ENCODE measurements around the gene EPPIN. TPM values are rescaled to one million over a fixed set of nuclear protein-coding genes. Genes with fewer than 3 reads are reported as not detected.
"Not testable (repeated sequence)": the region's sequence is repeated elsewhere in the genome, so short reads cannot be mapped to it uniquely, and the experiment has no call there.

The EPPIN gene
- not detected for total RNA-seq

DNA sequence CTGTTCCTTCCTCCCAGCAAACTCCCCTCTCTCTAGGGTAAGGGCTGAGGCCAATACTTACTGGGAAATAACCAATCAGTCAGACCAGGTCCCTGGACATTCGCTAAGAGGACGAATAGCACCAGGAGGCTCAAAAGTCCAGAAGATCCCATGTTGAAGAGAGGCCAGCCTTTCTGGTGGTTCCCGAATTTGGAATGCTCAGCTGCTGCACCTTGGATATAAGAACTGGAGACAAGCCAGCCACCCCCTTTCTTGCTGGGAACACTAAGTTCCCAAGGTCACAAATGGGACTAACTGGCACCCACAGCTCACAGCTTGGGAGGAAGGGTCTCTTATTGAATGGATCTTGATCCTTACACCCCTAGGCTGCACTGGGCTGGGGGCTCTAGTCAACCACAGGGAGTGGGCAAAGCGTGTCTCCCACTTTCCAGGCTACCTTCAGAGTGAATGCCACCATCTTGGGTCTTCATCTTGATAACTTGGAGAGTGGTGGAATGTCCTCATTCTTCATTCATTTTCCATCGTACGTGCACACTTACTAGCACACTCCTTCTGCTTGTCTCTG is at the start of gene EPPIN:
Gene EPPIN (minus strand): TSS at position 196 of the 565 bp plus-strand sequence. CDS start 44 bp downstream, at position 152.
- ATAC-seq = no peak

DNA sequence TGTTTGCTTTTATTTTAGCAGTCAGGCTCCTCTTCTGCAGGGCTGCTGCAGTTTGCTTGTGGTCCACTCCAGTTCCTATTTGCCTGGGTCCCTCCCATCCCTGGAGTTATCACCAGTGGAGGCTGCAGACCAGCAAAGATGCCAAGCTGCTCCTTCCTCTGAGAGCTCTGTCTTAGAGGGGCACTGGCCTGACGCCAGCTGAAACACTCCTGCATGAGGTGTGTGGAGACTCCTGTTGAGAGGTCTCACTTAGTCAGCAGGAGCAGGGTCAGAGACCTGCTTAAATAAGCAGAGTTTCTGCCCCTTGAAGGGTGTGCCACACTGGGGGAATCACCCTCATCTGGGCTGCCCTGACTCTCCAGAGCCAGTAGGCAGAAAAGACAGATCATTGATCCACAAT is 48.0 kb upstream of the EPPIN start:
- ATAC-seq = no peak
- no peak for DNase-seq (ENCODE audit: low spot score)

More for the DNA sequence above, at the start of gene EPPIN:
- no peak for DNase-seq (ENCODE audit: low spot score)

DNA sequence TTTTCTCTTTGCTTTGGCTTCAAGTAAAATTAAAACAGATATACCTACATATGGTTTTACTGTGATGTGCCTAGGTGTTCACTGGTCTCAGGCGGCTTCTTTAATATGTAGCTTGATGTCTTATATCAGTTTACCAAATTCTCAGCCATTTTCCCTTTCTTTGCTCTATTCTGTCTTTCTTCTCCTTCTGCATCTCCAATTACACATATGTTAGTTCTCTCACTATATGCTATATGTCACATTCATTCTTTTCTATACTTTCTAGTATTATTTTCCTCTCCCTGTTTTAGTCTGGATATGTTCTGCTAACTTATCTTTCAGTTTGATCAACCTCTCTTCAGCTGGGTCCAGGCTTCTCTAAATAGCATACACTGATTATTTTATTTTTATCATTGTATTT is 46.3 kb upstream of the EPPIN start:
- no peak for ATAC-seq
- DNase-seq (ENCODE audit: low spot score) = no peak

DNA sequence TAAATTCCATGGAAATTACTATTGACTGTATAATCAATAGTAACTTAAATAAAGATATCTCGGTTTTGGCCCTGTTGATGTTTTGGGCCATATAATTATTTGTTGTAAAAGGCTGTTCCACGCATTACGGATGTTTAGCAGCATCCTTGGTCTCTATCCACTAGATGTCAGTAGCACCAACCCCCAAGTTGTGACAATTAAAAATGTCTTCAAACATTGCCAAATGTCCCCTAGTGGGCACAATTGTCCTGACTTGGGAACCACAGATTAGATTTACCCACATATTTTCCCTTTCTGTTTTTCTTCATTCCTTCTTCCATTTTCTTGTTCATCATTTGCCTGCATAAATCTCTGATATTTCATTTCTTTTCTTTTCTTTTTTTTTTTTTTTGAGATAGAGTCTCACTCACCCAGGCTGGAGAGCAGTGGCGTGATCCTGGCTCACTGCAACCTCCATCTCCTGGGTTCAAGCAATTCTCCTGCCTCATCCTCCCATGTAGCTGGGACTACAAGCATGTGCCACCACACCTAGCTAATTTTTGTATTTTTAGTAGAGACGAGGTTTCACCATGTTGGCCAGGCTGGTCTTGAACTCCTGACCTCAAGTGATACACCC is 45.5 kb upstream of the EPPIN start:
- ATAC-seq = peak; percentile 91
- DNase-seq (ENCODE audit: low spot score) = no peak

DNA sequence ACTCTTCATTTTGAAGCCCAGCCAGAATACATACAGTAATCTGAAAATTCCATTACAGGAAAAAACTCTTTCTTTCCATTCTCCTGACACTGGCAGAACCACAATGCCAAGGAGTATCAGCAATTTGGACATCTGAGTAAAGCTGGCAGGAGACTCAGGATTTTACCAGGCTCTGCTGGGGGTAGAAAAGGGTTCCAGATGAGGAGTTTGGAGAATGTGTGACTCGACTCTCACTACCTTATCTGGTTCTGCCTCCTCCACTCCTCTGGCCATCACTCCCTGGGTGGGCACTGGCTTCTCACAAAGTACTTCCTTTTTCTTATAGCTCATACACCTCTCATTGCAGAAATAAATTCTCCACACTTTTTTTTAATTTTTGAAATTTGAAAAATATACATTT is 42.5 kb upstream of the EPPIN start:
- DNase-seq (ENCODE audit: low spot score) (no peak), ATAC-seq (no peak)

DNA sequence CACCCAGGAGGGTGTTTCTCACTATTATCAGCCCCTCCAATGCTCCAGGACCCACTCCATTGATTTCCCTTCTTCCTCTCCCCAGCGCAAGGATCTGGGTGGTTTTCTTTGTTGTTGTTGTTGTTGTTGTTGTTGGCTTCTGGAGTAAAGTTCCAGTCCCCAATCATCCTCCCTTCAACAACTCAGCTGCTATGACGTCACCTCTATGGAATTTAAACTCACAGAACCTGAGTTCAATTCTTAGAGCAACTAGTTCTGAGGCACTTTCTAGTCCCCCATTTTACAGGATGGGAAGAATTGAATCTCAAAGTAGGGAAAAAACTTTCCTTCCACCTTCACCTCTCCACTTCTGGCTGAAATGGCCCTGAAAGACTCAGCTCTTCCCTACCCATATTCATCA is 41.6 kb upstream of the EPPIN start:
- DNase-seq (ENCODE audit: low spot score) (no peak), ATAC-seq (no peak)

DNA sequence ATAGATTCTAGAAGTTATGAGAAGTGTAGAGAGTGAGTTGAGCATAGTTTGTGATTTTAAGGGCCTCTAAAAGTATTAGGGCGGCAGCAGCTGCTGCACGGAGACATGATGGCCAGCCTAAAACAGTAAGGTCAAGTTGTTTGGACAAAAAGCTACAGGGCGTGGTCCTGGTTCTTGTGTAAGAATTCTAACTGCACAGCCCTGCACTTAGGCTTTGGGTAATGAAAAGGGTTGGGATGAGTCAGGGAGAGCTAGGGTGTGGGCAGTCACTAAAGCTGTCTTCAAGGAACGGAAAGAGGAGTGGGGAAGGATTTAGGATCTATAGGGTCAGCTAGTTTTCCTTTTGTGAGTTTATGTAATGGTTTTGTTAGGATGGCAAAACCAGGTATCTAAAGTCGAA is 38.8 kb upstream of the EPPIN start:
- not testable (repeated sequence) for ATAC-seq; DNase-seq (ENCODE audit: low spot score)

DNA sequence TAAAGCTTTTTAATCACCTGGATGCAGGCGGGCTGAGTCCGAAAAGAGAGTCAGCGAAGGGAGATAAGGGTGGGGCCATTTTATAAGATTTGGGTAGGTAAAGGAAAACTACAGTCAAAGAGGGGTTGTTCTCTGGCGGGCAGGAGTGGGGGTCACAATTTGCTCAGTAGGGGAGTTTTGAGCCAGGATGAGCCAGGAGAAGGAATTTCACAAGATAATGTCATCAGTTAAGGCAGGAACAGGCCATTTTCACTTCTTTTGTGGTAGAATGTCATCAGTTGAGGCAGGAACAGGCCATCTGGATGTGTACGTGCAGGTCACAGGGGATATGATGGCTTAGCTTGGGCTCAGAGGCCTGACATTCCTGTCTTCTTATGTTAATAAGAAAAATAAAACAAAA is 37.1 kb upstream of the EPPIN start:
- DNase-seq (ENCODE audit: low spot score); ATAC-seq: not testable (repeated sequence)

DNA sequence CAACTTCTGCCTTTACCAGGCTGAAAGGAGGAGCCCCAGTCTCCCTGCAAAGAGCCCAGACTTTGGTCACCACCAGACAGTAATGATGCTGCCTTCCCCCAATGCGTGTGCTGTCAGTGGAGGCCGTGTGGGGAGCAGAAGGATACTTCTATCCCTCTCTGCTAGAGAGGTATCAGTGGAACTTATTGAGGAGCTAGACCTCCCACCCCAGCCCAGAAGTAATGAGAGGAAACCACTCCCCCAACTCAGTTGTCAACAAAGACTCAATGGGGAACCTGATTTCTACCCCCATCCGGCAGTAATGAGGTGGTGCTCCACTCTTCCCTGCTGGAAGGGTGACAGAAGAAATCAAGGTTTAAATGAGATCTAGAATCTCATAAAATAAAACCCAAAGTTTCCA is 36.3 kb upstream of the EPPIN start:
- DNase-seq (ENCODE audit: low spot score) = no peak

DNA sequence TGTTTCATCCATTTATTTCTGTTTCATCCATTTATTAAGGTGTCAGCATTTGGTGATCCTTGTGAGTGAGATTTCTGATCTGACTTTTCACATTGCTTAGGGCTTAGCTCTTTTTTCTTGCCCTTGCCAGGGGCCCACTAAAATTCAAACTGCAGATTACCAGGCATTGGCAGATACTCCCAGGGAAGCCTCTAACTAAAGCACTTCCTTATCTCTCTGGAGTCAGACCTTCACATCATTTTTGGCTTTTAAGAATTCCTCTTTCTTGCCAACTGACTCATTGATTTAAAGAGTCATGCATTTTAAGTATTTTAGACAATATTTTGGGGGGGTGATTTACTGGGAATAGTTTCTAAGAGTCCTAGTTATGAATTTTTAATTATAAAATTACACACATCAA is 34.5 kb upstream of the EPPIN start:
- DNase-seq (ENCODE audit: low spot score) = no peak
- no peak for ATAC-seq

More for the DNA sequence above, 36.3 kb upstream of the EPPIN start:
- no peak for ATAC-seq

DNA sequence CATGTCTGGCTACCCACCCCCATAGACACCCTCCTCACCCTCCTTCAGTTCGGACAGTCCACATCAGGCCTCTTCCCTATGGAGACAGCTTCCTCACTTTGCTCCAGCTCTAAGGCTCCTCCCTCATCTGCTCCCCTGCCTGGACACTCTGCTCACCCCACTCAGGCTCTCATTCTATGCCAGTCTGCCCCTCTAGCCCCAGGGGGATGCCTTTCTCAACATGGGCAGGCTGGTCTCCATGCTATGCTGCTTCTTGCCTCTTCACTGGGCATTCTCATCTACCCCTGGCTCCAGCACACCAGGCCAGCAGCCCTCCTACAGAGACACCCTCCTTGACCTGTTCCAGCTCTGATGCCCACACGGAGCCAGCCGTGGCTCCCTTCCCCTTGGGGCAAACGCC is 32.0 kb upstream of the EPPIN start, which contains the start of gene WFDC8:
Gene WFDC8 (minus strand): TSS at position 101 of the 400 bp plus-strand sequence. CDS start 37 bp downstream, at position 64.
- ATAC-seq (no peak), DNase-seq (ENCODE audit: low spot score) (no peak)

DNA sequence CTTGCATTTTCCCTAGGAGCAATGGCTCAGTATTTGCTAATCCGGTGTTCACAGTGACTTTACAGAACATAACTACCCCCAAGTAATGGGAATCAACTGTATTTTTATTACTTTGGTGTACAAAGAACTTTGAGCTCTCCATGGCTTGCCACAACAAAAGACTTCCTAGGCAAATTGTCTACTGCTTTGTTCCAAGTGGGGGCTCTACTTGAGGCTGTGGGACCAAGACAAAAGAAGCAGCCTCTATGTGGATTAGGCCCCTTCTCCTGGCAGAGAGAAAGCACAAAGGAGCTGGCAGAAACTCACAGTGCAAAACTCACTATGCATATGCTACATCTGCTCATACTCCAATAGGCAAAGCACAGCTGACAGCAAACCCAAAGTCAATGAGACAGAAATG is 31.0 kb upstream of the EPPIN start:
- ATAC-seq = no peak
- no peak for DNase-seq (ENCODE audit: low spot score)

DNA sequence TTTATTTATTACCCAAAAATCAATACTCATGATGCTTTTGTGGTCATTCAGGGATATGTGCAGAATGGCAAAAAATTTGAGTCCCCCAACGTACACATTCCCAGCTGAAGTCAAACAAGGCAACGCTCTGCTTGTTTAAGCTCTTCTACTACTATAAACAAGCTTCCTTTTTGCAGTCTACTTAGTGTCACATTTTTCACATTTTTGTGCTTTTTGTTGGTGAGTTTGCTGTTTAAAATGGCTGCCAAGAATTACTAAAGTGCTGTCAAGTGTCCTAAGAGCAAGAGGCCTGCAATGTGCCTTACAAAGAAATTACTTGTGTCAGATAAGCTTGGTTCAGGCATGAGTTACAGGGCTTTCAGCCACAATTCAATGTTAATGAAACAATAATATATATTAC is 29.8 kb upstream of the EPPIN start:
- DNase-seq (ENCODE audit: low spot score) (no peak), ATAC-seq (no peak)

DNA sequence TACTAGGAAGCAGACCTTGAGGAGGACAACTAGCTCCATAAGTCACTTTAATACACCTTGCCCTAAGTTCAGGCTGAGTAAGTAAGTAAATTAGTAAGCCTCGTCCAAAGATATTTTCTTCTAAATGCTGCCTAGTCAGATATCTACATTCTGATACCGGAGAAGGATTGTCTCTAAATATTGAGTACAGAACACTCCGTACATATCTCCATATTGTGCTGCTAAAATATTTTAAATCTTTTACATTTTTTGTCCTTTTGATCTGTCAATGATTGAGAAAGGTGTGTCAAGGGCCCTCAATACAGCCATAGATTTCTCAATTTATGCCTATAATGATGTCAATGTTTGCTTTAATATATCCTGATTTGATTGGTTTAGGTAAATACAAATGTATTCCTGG is 28.7 kb upstream of the EPPIN start:
- ATAC-seq (no peak), DNase-seq (ENCODE audit: low spot score) (no peak)

DNA sequence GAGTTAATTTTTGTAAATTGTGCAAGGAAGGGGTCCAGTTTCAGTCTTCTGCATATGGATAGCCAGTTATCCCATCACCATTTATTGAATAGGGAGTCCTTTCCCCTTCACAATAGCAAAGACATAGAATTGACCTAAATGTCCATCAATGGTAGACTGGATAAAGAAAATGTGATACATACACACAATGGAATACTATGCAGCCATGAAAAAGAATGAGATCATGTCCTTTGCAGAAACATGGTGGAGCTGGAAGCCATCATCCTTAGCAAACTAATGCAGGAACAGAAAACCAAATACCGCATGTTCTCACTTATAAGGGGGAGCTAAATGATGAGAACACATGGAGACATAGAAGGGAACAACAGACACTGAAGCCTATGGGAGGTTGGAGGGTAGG is 22.4 kb upstream of the EPPIN start:
- ATAC-seq; DNase-seq (ENCODE audit: low spot score): not testable (repeated sequence)

DNA sequence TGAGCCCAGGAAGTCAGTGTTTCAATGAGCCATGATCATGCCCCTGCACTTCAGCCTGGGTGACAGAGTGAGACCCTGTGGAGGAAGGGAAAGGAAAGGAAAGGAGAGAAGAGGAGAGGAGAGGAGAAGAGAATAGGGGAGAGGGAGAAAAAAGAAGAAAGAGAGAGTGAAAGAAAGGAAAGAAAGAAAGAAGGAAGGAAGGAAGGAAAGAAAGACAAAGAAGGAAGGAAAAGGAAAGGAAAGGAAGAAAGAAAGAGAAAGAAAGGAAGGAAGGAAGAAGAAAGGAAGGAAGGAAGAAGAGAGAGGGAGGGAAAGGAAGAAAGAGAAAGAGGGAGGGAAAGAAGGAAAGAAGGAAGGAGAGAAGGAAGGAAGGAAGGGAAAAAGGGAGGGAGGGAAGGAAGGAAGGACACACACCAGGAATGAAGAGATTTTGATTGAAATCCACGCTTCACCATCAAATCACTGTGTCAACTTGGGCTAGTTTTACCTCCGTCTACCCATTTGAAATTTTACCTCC is 17.6 kb upstream of the EPPIN start:
- no peak for DNase-seq (ENCODE audit: low spot score)
- no peak for ATAC-seq

DNA sequence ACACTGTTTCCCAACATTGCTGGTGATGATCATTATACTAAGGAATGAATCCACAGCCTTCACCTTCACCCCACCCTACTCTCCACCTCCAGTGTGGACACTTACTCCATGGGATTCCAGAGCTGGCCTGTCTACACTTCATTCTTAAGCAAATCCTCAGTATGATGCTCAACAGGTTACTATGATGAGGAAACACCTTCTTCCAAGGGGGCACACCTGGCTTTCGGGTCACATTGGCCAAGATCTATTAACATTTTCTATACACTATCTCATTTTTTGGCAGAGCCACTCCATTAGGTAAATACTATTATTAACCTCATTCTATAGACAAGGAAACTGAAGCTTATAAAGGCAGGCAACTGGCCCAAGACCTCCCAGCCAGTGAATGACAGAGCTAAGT is 8.0 kb upstream of the EPPIN start:
- no peak for ATAC-seq
- no peak for DNase-seq (ENCODE audit: low spot score)

DNA sequence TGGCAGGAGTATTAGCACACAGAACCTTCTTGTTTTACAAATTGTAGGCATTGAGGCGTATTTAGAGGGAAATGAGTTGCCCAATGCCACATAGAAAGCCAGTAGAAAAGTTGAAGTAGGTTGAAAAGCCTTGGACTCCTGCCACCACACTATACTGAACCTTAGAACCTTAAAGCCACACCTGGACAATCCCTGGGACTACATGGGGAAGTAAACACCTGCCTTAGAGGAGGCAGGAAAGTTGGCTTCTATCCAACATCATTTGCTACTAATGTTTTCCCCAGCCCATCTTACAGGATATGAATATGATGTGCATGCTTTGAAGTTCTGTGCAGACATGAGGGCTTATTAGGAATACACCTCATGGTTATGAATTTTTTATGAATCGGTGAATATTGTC is 5.3 kb upstream of the EPPIN start:
- ATAC-seq = no peak
- no peak for DNase-seq (ENCODE audit: low spot score)

DNA sequence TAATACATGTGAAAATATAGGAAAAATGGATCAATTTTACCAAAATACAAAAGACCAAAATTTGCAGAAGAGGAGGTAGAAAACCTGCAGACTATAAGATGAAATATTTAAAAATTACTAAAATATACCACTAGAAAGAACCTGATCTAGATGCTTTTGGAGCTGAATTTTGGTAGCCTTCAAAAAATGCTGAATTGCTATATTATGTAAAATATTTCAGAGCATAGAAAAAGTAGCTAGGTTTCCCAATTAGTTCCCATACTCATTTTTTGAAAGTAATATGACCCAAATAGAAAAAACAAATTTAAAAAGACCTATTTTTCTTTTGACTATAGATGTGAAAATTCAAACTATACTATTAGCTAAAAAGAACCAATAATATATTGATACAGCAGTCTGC is 3.6 kb upstream of the EPPIN start:
- no peak for DNase-seq (ENCODE audit: low spot score)
- ATAC-seq = no peak

DNA sequence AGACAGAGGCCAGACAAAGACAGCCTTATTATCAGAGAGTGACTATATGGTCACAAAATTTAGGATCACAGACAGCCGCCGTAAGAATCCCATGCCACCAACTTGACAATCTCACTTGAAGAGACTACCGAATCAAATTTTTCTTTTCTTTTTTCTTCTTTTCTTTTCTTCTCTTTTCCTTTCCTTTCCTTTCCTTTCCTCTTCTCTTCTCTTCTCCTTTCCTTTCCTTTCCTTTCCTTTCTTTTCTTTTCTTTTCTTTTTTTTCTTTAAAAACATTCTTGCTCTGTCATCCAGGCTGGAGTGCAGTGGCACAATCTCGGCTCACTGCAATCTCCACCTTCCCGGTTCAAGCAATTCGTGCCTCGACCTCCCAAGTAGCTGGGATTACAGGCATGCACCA is 1.2 kb upstream of the EPPIN start:
- no peak for DNase-seq (ENCODE audit: low spot score)
- no peak for ATAC-seq

DNA sequence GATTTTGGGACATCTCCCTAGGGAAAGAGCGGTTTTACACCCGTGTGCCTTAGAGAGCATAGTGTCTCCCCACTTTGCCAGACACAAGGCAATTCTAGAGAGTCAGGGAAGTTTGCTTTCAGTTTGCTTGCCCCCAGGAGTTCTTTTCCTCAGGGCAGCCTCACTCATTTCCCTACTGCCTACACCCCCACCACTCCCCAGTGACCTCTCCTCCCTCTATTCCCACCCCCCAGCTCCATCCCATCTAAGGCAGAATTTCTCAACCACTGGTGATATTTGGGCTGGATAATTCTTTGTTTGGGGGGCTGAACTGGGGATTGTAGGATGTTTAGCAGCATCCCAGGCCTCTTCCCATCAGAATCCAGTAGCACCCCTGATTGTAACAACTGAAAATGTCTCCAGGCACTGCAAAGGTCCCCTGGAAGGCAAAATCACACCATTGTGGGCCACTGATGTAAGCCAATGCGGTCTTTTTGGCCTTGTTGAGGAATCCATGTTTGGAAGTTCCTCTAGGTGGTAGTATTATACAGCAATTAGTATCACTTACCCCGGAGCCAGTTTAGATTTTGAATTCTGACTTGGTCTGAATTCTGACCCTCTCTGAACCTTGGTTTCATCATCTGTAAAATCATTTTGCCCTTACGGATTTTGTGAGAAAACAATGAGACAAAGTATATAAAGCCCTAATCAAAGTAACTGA is 1.3 kb downstream of the EPPIN start:
- DNase-seq (ENCODE audit: low spot score) = no peak
- ATAC-seq = peak; percentile 63

DNA sequence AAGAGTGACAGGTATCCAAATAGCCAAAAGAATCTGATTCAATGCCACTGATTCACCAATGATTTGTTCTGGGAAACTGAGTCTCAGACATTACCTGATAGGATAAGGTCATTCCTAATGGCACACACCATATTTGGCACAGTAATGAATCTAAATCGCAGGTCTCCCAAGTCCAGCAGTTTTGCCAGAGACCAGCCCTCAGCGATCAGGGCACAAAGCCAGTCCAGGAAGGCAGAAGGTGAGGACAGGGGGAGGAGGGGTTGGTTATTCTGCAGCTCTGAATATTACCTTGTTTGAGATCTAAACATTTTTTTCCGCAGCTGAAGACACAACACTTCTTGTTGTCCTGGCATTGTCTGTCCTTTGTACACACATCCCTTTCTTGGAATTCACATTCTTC is 1.9 kb downstream of the EPPIN start:
- ATAC-seq = no peak

More for the DNA sequence above, 1.9 kb downstream of the EPPIN start:
- no peak for DNase-seq (ENCODE audit: low spot score)
